GM21390 (cell line): ENCODE data around the gene GART.
A peak's percentile ranks its signal among the peaks of the same experiment; 100 is the strongest.

ENCODE experiments used
- ATAC-seq: cut with Tn5 transposase; IDR thresholded peaks from one replicate; pipeline ENCODE4 v1.9.1; 2021; ENCODE audit not compliant: unreplicated experiment

GART gene

GRCh38 chr21:33554236-33554981 is 12.5 kb upstream of the GART start:
- no peak for ATAC-seq

- no peak for ATAC-seq
These were observed 11.2 kb upstream of the GART start for GRCh38 chr21:33552999-33553598.

DNA sequence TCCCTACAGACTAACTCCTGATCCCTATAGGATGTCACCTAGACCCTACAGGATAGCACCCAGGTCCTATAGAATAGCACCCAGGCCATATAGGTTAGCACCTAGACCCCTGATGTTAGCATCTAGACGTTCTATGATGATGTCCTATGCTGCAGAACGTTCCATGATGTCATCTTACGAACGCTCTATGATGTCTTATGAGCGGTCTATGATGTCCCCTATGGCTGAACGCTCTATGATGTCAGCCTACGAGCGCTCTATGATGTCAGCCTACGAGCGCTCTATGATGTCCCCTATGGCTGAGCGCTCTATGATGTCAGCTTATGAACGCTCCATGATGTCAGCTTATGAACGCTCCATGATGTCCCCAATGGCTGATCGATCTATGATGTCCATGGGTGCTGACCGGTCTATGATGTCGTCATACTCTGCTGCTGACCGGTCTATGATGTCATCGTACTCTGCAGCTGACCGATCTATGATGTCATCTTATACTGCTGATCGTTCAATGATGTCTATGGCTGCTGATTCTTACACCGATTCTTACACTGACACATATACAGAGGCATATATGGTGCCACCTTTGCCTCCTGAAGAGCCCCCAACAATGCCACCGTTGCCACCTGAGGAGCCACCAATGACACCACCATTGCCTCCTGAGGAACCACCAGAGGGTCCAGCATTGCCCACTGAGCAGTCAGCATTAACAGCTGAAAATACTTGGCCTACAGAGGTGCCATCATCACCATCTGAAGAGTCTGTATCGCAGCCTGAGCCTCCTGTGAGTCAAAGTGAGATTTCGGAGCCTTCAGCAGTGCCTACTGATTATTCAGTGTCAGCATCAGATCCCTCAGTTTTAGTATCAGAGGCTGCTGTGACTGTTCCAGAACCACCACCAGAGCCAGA is 10.4 kb upstream of the GART start:
- ATAC-seq = no peak

DNA sequence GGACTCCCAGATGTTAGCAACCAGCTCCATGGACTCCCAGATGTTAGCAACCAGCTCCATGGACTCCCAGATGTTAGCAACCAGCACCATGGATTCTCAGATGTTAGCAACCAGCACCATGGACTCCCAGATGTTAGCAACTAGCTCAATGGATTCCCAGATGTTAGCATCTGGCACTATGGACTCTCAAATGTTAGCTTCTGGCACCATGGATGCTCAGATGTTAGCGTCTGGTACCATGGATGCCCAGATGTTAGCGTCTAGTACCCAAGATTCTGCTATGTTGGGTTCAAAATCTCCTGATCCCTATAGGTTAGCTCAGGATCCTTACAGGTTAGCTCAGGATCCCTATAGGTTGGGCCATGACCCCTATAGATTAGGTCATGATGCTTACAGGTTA is 9.7 kb upstream of the GART start:
- ATAC-seq = no peak

DNA sequence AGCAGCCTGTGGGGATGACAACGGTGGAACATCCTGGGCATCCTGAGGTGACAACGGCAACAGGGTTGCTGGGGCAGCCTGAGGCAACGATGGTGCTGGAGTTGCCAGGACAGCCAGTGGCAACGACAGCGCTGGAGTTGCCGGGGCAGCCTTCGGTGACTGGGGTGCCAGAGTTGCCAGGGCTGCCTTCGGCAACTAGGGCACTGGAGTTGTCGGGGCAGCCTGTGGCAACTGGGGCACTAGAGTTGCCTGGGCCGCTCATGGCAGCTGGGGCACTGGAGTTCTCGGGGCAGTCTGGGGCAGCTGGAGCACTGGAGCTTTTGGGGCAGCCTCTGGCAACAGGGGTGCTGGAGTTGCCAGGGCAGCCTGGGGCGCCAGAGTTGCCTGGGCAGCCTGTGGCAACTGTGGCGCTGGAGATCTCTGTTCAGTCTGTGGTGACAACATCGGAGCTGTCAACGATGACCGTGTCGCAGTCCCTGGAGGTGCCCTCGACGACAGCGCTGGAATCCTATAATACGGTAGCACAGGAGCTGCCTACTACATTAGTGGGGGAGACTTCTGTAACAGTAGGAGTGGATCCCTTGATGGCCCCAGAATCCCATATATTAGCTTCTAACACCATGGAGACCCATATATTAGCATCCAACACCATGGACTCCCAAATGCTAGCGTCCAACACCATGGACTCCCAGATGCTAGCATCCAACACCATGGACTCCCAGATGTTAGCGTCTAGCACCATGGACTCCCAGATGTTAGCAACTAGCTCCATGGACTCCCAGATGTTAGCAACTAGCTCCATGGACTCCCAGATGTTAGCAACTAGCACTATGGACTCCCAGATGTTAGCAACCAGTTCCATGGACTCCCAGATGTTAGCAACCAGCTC is 9.1 kb upstream of the GART start:
- ATAC-seq = no peak

GRCh38 chr21:33549848-33550771 is 8.2 kb upstream of the GART start:
- ATAC-seq = no peak

GRCh38 chr21:33546086-33546485 is 4.2 kb upstream of the GART start:
- no peak for ATAC-seq

- no peak for ATAC-seq
These were observed 2.7 kb upstream of the GART start for GRCh38 chr21:33544451-33545195.

- no peak for ATAC-seq
These were observed 1.7 kb upstream of the GART start for GRCh38 chr21:33543505-33544129.

GRCh38 chr21:33542640-33543504 is 955 bp upstream of the GART start, which contains the start of gene SON:
Gene SON (plus strand): TSS chr21:33543038. CDS start chr21:33543093, 55 bp downstream.
- ATAC-seq = peak; percentile 93

GRCh38 chr21:33541105-33541711 is 709 bp downstream of the GART start:
- no peak for ATAC-seq

DNA sequence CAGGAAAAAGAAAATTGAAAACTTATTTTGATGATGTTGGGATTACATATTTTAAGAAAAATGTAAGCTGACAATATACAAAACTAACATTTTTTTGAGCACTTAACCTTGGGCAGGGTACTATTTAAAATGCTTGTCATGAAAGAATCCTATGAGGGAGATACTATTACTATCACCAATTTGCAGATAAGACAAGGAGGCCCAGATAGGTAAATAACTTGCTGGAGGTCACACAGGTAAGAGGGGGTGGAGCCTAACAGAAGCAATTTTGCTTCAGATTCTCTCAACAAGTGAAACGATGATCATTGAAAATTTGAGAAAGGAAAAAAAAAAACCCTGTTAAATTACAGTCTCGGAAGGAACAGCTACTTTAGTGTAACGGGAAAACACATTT is 1.2 kb downstream of the GART start:
- ATAC-seq = no peak

- no peak for ATAC-seq
These were observed 2.3 kb downstream of the GART start for GRCh38 chr21:33539616-33540015.

DNA sequence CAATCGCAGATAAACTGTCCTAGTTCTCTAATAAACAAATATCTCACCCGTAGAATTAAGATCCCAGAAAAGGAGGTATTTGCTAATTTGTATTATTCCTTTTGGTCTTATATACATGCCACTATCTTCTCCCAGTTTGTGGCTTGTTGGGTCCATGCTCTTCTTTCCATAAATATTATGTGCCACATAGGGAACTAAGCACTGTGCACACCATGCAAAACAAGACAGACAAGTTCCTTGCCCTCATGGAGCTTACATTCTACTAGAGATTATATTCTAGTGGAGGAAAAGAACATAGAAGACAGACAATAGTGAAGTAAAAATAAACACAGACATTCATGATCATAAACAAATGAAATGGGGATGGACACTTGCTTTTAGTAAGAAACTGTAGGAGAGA is 4.7 kb downstream of the GART start:
- ATAC-seq = no peak

DNA sequence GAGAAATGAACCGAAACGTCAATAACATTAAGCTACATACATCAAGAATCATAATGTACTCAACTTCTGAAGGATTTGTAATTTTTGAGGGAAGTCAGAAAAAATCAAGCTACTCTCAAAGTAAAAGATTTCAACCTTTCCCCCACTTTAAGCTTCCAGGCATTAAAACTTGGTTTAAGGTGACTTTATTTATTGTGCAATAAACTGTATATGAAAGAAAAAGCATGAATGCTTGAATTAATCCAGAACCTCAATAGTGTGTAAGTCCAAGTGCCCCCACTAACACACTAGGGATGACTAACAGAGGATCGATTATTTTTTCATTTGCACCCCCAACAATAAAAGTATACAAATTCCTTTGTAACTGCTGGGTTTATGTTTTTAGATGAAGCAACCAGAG is 10.9 kb downstream of the GART start:
- no peak for ATAC-seq

DNA sequence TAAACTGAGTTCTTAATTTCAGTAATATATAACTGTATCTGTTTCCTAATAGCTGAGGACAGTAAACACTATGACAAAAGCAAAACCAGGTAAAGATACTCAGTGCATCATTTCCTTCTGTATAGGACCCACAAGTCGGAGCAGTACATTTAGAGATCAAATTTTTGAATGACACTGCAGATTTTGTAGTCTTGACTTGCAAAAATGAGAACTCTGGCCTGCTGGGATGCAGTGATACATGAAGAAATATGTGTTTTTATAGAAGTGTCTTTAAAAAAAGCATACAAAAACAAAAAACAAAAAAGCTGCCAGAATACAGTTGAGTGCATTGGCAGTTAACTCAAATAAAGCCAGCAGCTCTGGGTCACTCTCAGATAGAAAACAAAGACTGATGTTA is 19.0 kb downstream of the GART start:
- ATAC-seq = no peak

DNA sequence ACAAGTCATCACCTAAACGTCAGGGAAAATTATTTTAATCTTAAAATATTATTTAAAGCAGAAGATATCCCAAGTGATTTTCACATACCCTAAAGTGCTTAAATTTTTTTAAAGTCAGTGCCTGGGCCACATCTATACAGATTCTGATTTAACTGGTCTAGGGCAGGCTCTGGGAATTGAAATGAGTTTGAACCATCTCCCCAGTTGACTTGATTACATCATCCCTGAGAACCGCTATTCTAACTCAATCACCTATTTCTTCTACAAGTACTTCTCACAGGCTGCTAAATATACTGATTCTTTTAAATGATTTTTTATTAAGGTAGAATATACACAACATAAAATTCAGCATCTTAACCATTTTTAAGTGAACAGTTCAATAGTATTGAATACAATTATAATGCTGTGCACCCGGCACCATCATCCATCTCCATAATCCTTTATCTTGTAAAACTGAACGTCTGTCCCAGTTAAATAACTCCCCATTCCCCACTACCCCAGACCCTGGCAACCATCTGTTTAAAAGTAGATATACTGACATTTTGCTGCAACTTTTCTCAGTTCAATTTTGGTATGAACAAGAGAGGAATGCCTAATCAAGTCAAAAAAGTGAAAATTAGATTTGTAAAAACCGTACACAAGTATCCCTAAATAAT is 19.5 kb downstream of the GART start:
- ATAC-seq = no peak
